Raji (cell line): Measurements from ENCODE around the gene MRPS18B.

Experiments used
- POLR2A ChIP-seq: IDR thresholded peaks from 2 replicates; pipeline ENCODE4 v1.6.1; 2011; ENCODE audit warnings: low read depth, low read length, control low read depth; ENCODE audit not compliant: insufficient read depth

The MRPS18B gene

DNA sequence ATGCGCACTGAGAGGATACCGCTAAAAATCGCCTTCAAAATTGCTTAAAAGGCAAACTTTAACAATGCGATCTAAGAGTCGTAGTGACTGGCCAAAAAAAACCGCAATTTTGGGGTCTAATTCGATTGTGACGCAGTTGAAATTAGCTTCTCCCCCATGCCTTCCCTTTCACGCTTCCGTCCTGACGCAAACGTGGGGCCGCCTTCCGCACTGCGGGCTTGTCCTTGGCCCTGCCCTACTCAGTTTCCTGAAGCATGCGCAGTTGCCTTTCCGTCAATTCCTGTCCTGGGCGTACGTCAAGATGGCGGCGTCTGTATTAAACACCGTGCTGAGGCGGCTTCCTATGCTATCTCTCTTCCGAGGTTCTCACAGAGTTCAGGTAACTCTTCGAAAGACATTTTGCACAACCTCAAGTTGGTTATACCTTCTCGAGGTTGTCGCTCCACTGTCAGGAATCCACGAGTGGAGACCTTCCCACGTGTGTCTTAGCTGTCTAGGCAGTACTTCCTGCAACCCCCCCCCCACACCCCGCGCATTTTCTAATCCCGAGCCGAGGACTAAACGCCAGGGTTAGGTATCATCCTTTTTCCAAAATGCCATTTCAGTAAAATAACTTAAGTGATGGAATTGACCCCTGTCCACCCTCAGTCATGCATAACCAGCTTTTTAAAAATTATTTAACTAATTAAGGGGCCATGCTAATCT lies at the start of gene MRPS18B:
MRPS18B (plus strand) TSS at position 276 of the 705 bp plus-strand sequence; CDS start at position 302, 26 bp downstream.
- TF ChIP-seq POLR2A = peak; percentile 94

DNA sequence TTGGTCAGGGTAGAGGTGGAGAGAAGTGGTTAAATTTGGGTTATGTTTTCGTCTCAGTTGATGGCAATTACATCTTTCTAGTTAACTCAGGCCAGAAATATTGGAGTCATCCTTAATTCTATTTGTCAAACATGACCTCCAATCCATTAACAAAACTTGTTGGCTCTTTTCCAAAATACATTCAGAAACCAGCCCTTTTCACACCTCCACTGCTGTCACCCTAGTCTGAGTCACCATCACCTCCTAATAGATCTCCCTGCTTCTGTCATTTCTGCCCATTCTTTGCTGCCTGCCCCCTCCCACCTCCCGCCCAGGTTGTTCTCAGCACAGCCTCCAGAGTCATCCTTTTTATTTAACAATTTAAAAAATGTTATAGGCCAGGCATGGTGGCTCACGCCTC lies 49.4 kb upstream of the MRPS18B start:
- TF ChIP-seq POLR2A = no peak

DNA sequence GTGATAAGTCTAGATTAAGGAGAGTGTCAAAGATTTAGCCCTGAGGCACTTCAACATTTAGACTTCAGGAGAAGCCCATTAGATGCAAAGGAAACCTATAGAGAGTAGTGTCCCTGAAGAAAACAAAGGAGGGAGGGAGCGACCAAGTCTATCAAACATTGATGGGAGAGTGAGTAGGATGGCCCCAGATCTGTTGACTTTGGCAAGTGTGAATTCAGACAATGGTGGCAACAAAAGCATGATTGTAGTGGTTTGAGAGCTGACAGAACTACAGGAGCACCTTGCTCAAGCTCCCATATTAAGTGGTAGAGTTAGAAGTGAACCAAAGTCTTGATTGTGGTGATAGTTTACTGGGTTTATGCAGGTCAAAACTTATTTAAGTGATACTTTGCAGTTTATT lies 47.4 kb upstream of the MRPS18B start:
- no peak for TF ChIP-seq POLR2A

DNA sequence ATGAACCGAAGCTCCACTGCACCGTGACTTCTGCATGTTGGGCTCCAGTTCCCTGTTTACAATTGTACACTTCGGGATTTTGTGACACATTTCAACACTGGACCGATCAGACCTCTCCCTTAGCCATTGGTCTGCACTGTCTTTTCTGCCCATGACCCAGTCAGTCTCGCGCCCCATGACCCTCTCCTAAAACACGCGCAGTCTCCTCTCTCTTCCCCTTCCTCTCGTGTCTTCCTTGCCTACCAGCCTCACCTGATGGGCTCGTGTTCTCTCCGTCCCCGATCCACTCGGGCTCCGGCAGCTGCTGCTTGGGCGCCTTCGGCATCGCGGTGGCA lies 46.9 kb upstream of the MRPS18B start:
- TF ChIP-seq POLR2A = no peak

DNA sequence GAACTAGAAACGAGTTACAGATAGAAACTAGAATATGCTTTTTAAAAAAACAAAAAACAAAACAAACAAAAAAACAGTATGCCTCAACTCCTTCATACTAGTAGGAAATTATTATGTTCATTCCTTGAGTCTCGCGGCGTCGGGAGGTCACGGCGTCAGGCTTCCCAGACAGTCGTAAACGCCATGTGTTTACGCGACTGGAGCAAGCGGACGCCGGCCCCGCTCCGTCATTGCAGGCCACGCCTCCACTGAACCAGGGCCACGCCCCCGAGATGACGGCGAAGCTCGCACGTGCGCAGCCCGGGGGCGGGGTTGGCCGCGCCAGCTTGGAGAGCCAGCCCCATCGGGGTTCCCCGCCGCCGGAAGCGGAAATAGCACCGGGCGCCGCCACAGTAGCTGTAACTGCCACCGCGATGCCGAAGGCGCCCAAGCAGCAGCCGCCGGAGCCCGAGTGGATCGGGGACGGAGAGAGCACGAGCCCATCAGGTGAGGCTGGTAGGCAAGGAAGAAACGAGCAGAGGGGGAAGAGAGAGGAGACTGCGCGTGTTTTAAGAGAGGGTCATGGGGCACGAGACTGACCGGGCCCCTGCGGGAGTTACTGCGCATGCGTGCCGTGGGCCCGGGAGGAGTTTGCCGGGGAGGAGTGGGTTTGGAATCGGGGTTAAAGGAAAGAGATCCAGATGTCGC lies 46.4 kb upstream of the MRPS18B start, which contains the start of gene ABCF1:
ABCF1 (plus strand) TSS at position 368 of the 687 bp plus-strand sequence; CDS start at position 414, 46 bp downstream.
- peak; percentile 98 for TF ChIP-seq POLR2A

DNA sequence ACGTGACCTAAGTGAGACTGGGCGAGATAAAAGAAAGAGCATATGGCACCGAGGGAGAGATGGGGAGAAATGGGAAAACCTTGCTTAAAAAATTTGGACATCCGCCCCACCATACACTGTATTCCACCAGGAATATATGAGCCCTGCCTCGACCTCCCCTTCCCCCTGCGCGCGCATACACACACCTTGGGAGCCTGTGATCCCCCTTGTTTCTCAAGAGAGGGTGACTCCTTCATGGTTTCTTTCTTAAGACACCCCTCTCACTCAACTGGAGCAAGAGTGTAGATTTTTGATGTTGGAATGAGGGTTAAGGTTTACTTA lies 45.9 kb upstream of the MRPS18B start:
- TF ChIP-seq POLR2A = no peak

DNA sequence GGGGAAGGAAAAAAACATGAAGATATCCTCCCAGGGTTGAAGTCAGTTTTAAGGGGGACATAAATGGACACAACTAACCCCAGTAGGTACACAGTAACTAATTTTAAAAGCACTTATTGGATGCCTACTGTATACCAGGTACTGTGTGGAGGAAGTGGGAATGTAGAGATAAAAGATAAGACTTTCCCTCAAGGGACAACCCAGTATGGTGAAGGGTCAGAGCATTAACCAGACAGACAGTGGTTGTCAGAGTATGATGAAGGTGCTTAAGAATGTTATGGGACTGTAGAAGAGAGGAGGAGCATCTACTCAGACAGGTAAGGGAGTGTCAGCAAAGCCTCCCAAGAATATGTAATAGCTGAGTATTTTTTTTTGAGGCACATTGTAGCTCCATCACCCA lies 45.5 kb upstream of the MRPS18B start:
- TF ChIP-seq POLR2A = no peak

DNA sequence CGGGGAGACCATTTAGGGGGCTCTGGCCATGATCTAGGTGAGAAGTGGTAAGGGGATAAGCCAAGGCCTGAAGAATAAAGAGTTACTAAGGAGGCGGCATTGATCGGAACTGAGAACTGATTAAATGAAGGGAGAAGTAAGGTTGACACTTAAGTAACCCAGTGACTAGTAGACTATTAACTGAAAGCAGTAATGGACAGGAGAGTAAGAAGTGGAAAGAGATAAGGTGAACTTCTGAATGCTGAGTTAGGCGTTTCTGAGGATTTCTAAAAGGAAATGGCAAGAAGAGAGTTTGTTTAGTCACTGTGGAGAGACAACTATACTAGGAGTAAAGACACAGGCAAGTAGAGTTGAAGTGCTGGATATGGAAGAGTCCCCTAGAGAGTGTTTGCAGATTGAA lies 44.5 kb upstream of the MRPS18B start:
- no peak for TF ChIP-seq POLR2A

DNA sequence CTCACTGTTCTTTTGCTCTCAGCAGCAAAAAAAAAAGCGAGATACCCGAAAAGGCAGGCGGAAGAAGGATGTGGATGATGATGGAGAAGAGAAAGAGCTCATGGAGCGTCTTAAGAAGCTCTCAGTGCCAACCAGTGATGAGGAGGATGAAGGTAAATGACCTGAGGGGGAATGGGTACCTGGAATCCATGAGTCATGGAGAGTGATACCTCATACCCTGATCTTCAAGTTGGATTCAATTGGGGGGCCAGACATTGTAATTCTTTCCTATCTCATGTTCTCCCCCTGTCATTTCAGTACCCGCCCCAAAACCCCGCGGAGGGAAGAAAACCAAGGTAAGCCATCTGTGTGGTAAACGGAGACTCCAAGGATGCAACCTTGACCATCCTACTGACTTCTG lies 39.6 kb upstream of the MRPS18B start:
- no peak for TF ChIP-seq POLR2A

DNA sequence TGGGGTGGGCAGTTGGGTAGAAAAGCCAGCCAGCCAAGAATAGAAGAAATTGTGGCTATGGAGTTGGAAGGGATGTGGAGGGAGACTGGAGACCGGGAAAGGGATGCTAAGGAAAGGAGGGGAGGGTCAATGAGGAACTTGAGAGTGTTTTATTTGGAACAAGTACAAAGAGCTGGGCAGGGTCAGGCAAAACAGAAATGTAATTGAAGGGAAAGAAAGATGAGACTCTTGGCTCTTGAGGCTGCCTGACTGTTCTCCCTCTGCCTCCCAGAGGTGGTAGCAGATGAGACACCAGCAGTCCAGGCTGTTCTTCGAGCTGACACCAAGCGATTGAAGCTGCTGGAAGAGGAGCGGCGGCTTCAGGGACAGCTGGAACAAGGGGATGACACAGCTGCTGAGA lies 33.7 kb upstream of the MRPS18B start:
- no peak for TF ChIP-seq POLR2A

DNA sequence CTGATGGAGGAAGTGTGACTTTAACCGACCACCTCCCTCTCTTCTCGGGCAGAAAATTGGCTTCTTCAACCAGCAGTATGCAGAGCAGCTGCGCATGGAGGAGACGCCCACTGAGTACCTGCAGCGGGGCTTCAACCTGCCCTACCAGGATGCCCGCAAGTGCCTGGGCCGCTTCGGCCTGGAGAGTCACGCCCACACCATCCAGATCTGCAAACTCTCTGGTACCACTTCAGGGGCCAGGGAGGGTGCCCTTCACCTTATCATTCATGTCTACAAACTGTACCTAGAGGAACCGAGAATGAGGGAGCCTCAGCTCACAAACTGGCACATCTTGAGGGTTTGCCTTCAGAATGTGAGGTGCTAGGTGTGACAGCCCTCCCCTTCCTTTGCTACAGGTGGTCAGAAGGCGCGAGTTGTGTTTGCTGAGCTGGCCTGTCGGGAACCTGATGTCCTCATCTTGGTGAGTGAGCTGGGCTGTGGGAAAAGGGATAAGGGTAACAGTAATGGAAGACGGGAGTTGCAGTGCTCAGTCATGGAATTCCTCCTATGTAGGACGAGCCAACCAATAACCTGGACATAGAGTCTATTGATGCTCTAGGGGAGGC lies 27.8 kb upstream of the MRPS18B start:
- TF ChIP-seq POLR2A = no peak

DNA sequence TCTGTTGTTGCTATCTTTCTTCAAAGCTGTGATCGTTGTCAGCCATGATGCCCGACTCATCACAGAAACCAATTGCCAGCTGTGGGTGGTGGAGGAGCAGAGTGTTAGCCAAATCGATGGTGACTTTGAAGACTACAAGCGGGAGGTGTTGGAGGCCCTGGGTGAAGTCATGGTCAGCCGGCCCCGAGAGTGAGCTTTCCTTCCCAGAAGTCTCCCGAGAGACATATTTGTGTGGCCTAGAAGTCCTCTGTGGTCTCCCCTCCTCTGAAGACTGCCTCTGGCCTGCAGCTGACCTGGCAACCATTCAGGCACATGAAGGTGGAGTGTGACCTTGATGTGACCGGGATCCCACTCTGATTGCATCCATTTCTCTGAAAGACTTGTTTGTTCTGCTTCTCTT lies 27.1 kb upstream of the MRPS18B start:
- no peak for TF ChIP-seq POLR2A

DNA sequence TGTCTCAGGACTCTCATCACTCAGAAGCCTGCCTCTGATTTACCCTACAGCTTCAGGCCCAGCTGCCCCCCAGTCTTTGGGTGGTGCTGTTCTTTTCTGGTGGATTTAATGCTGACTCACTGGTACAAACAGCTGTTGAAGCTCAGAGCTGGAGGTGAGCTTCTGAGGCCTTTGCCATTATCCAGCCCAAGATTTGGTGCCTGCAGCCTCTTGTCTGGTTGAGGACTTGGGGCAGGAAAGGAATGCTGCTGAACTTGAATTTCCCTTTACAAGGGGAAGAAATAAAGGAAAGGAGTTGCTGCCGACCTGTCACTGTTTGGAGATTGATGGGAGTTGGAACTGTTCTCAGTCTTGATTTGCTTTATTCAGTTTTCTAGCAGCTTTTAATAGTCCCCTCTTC lies 26.6 kb upstream of the MRPS18B start:
- TF ChIP-seq POLR2A = no peak

DNA sequence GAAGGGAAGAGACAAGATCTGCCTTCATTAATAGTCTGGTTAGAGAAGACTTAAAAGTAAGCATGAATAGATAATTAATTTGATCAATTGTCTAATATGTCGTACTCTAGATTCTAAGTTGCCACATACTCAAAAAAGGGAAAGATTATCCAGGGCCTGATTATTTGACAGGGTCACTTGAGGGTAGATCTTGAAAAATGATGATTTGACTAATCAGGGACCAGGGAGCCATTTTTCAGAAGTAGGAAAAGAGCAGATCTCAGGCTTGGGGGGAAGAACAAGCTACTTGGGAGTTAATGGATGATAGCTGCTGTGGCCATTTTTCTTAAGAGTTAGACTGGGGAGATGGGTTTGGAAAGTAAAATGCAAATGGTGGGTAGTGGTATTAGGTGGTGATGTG lies 25.4 kb upstream of the MRPS18B start:
- no peak for TF ChIP-seq POLR2A

DNA sequence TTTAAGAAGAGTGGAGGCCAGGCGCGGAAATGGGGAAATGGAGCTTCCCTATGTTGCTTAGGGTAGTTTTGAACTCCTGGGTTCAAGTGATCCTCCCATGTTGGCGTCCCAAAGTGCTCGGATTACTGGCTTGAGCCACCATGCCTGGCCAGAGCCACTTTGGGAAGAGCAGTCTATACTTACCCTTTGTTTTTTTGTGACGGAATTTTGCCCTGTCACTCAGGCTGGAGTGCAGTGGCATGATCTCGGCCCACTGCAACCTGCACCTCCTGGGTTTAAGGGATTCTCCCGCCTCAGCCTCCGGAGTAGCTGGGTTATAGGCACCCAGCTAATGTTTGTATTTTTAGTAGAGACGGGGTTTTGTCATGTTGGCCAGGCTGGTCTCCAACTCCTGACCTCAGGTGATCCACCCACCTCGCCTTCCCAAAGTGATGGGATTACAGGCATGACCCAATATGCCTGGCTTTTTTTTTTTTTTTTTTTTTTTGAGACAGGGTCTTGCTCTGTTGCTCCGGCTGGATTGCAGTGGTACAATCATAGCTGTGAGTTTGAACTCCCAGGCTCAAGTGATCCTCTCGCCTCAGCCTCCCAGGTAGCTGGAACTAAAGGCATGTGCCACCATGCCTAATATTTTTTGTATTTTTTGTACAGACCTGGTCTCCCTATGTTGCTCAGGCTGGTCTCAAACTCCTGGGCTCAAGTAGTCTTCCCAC lies 18.6 kb upstream of the MRPS18B start:
- 0 out of 2 replicates have a peak, but pooled peaks have one; percentile 22 for TF ChIP-seq POLR2A

DNA sequence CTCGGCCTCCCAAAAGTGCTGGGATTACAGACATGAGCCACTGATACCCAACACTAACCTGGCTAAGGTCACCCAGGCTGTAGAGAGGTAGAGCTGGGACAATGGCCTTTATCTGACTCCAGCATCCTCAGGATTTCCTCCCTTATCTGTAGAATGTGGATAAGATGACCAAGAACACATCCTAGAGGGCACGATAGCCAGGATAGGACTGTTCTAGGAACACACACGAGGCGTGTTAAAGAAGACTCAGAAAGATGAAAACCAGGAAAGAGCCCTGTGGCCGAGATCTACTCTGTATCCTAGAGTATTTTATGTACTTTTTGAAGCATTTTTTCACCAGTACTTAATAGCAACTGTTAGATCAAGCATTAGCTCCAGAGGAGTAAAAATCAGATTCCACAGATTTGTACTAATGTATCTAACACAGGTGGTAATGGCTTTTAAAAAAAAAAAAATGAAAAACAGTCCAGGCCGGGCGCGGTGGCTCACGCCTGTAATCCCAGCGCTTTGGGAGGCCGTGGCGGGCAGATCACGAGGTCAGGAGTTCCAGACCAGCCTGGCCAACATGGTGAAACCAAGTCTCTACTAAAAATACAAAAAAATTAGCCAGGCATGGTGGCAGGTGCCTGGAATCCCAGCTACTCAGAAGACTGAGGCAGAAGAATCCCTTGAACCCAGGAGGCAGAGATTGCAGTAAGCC lies 17.9 kb upstream of the MRPS18B start:
- no peak for TF ChIP-seq POLR2A

DNA sequence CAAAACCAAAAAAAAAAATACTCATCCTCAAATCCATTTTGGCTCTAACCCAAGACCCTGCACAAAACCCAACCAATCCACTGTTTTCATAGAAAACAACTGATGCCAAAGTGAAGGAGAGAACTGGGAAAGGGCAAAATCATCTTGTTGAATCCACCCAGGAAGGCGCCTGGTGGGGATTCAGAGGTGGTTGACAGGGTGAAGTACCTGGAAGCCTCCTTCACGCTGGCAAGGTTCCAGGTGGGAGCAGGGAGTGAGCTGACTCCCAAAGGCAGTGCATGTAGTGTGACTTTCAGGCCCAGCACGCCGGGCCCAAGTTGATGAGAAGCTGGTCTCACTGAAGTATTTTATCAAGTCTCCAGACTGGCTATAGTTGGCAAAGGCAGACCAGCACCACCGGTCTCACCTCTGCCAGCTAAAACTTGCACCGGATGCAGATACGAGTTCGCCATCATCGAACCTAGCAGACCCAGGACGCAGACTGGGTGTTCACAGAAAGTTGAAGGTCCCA lies 17.1 kb upstream of the MRPS18B start:
- no peak for TF ChIP-seq POLR2A
